ENCODE data around the gene KMT2A.

Gene KMT2A

GRCh38 chr11:118532091-118532490 is 95.8 kb downstream of the KMT2A start:
- H3K9me3 Mint-ChIP-seq, result no peaks in the 10 kb centered on the region
- peaks cover 37% of the 10 kb centered on the region for H3K4me1 Mint-ChIP-seq
- no peaks in the 10 kb centered on the region for H3K27me3 Mint-ChIP-seq
- peak overlapping the region; percentile 90 to 92 for H3K4me3 Mint-ChIP-seq
- DNase-seq (no peak), ATAC-seq (no peak)
- no peak overlapping the region for H3K27ac Mint-ChIP-seq

GRCh38 chr11:118532852-118533768 is 96.8 kb downstream of the KMT2A start:
- no peaks in the 10 kb centered on the region for H3K27me3 Mint-ChIP-seq
- no peak overlapping the region for H3K4me3 Mint-ChIP-seq
- H3K9me3 Mint-ChIP-seq, result no peaks in the 10 kb centered on the region
- H3K27ac Mint-ChIP-seq, result peak overlapping the region in 1 of 2 donors; percentile 88
- no peak for ATAC-seq
- peaks cover 31% of the 10 kb centered on the region for H3K4me1 Mint-ChIP-seq
- no peak for DNase-seq

GRCh38 chr11:118533769-118534729 is 97.8 kb downstream of the KMT2A start:
- no peak overlapping the region for H3K27ac Mint-ChIP-seq
- no peak for DNase-seq
- H3K27me3 Mint-ChIP-seq, result no peaks in the 10 kb centered on the region
- no peaks in the 10 kb centered on the region for H3K9me3 Mint-ChIP-seq
- H3K4me1 Mint-ChIP-seq, result peaks cover 24% of the 10 kb centered on the region
- ATAC-seq, result no peak
- no peak overlapping the region for H3K4me3 Mint-ChIP-seq

DNA sequence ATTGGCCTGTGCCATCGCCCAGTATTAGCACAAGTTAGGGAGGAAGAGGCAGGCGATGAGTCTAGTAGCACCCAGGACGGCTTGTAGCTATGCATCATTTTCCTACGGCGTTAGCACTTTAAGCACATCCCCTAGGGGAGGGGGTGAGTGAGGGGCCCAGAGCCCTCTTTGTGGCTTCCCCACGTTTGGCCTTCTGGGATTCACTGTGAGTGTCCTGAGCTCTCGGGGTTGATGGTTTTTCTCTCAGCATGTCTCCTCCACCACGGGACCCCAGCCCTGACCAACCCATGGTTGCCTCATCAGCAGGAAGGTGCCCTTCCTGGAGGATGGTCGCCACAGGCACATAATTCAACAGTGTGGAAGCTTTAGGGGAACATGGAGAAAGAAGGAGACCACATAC is 99.0 kb downstream of the KMT2A start:
- Mint-ChIP-seq H3K27me3 (no peaks in the 10 kb centered on the region), H3K4me1 (peaks cover 13% of the 10 kb centered on the region), H3K9me3 (no peaks in the 10 kb centered on the region), H3K27ac (no peak overlapping the region), H3K4me3 (no peak overlapping the region)
- ATAC-seq (no peak), DNase-seq (no peak)

DNA sequence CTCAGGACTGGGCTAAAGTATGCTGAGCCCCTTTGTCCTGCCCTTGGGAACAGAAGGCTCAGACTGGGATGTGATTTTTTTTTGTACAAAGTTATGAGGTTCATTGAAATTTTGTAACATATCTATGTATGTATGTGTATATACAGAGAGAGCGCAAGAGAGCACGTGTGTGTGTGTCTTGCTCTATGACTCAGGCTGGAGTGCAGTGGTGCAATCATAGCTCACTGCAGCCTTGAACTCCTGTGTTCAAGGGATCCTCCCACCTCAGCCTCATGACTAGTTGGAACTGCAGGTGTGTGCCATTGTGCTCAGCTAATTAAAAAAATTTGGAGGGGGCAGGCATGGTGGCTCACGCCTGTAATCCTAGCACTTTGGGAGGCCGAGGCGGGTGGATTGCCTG is 100.4 kb downstream of the KMT2A start:
- DNase-seq, result no peak
- no peak for ATAC-seq
- H3K27ac Mint-ChIP-seq, result no peak overlapping the region
- H3K27me3 Mint-ChIP-seq, result no peaks in the 10 kb centered on the region
- H3K4me3 Mint-ChIP-seq, result no peak overlapping the region
- no peaks in the 10 kb centered on the region for H3K9me3 Mint-ChIP-seq
- peaks cover 7% of the 10 kb centered on the region for H3K4me1 Mint-ChIP-seq

- Mint-ChIP-seq H3K27me3 (no peaks in the 10 kb centered on the region), H3K27ac (peak overlapping the region in 1 of 2 donors; percentile 34), H3K4me1 (no peaks in the 10 kb centered on the region), H3K4me3 (no peak overlapping the region), H3K9me3 (no peaks in the 10 kb centered on the region)
- no peak for ATAC-seq
- no peak for DNase-seq
These were observed 101.2 kb downstream of the KMT2A start for GRCh38 chr11:118537409-118537980.

GRCh38 chr11:118544010-118544646 is 107.8 kb downstream of the KMT2A start:
- no peak overlapping the region for H3K4me3 Mint-ChIP-seq
- ATAC-seq, result no peak
- H3K27ac Mint-ChIP-seq, result peak overlapping the region in 1 of 2 donors; percentile 67
- H3K4me1 Mint-ChIP-seq, result no peaks in the 10 kb centered on the region
- H3K9me3 Mint-ChIP-seq, result no peaks in the 10 kb centered on the region
- no peak for DNase-seq
- no peaks in the 10 kb centered on the region for H3K27me3 Mint-ChIP-seq

DNA sequence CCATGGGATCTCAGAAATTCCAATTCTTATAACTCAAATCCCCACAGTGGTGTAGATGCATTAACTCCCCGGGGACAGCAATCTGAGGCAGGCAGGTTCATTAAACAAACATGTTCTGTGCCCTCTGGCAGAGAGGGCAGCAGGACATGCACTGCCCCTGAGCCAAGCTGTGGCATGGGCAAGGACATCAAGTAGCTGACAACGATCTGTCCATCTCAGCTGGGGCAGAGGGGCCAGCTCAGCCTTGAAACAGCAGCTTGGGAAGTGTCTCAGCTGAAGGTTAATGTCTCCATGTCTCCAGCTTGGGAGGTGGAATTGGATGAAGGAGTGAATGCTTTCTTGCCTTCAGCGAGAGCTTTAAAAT is 108.3 kb downstream of the KMT2A start:
- Mint-ChIP-seq H3K4me1 (no peaks in the 10 kb centered on the region), H3K4me3 (no peak overlapping the region), H3K9me3 (no peaks in the 10 kb centered on the region), H3K27ac (no peak overlapping the region), H3K27me3 (no peaks in the 10 kb centered on the region)
- no peak for ATAC-seq
- no peak for DNase-seq

- H3K27ac Mint-ChIP-seq, result peak overlapping the region in 1 of 2 donors; percentile 53
- ATAC-seq, result no peak
- no peak overlapping the region for H3K4me3 Mint-ChIP-seq
- no peak for DNase-seq
- H3K4me1 Mint-ChIP-seq, result no peaks in the 10 kb centered on the region
- H3K9me3 Mint-ChIP-seq, result no peaks in the 10 kb centered on the region
- no peaks in the 10 kb centered on the region for H3K27me3 Mint-ChIP-seq
These were observed 109.2 kb downstream of the KMT2A start for GRCh38 chr11:118545533-118545932.

DNA sequence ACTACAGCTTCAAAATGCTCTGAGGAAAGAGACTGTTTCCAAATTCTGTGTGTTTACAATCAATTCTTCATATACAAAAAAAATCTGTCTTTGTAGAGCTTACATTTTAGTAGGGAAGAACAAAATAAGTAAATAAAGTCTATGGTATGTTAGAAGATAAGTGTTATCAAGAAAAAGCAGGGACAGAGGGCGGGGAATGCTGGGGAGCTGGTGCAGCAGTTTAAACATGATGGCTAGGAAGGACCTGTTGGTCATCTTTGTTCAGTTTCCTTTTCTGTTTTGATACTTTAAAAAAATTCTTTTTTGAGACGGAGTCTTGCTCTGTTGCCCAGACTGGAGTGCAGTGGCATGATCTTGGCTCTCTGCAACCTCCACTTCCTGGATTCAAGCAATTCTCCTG is 110.8 kb downstream of the KMT2A start:
- Mint-ChIP-seq H3K27me3 (no peaks in the 10 kb centered on the region), H3K27ac (peak overlapping the region in 1 of 2 donors; percentile 72), H3K4me3 (no peak overlapping the region), H3K9me3 (no peaks in the 10 kb centered on the region), H3K4me1 (no peaks in the 10 kb centered on the region)
- ATAC-seq, result no peak
- DNase-seq, result no peak

- H3K9me3 Mint-ChIP-seq, result no peaks in the 10 kb centered on the region
- no peak for ATAC-seq
- no peaks in the 10 kb centered on the region for H3K27me3 Mint-ChIP-seq
- no peak overlapping the region for H3K27ac Mint-ChIP-seq
- no peak for DNase-seq
- H3K4me3 Mint-ChIP-seq, result no peak overlapping the region
- no peaks in the 10 kb centered on the region for H3K4me1 Mint-ChIP-seq
These were observed 116.0 kb downstream of the KMT2A start for GRCh38 chr11:118552341-118552740.

GRCh38 chr11:118560806-118561205 is 124.5 kb downstream of the KMT2A start:
- Mint-ChIP-seq H3K4me3 (no peak overlapping the region), H3K27me3 (no peaks in the 10 kb centered on the region)

DNA sequence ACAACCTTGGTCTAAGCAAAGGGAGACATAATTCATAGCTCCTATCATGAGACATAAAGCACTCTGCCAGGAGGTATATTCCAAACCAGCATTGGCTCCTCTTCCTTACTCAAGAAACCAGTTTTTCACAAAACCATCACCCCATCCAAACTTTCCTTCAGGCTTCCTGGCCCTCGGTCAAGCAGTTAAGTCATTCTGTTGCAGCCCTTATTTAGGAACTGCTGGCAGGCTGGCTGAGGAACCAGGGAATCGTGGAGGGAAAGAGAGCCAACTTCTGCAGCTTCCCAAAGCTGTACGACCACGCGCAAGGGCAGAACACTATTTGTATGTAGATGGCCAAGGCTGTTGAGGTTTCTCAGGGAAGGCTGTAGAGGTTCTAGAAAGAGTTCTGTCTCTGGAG is 128.8 kb downstream of the KMT2A start:
- peak overlapping the region; percentile 6 to 85 for H3K27ac Mint-ChIP-seq
- peaks cover 37% of the 10 kb centered on the region for H3K4me1 Mint-ChIP-seq
- H3K9me3 Mint-ChIP-seq, result no peaks in the 10 kb centered on the region

More at GRCh38 chr11:118560806-118561205, 124.5 kb downstream of the KMT2A start:
- H3K27ac Mint-ChIP-seq, result no peak overlapping the region
- ATAC-seq (no peak), DNase-seq (no peak)
- peaks cover 29% of the 10 kb centered on the region for H3K4me1 Mint-ChIP-seq
- H3K9me3 Mint-ChIP-seq, result no peaks in the 10 kb centered on the region

GRCh38 chr11:118569670-118570069 is 133.4 kb downstream of the KMT2A start:
- Mint-ChIP-seq H3K4me3 (no peak overlapping the region), H3K9me3 (no peaks in the 10 kb centered on the region), H3K27ac (no peak overlapping the region), H3K4me1 (peaks cover 50% of the 10 kb centered on the region), H3K27me3 (no peaks in the 10 kb centered on the region)
- no peak for ATAC-seq
- no peak for DNase-seq

More for the DNA sequence above, 128.8 kb downstream of the KMT2A start:
- peak overlapping the region; percentile 76 to 93 for H3K4me3 Mint-ChIP-seq
- ATAC-seq, result no peak
- no peak for DNase-seq
- H3K27me3 Mint-ChIP-seq, result no peaks in the 10 kb centered on the region

GRCh38 chr11:118570787-118571186 is 134.5 kb downstream of the KMT2A start:
- Mint-ChIP-seq H3K4me1 (peaks cover 51% of the 10 kb centered on the region), H3K4me3 (no peak overlapping the region), H3K27me3 (no peaks in the 10 kb centered on the region), H3K27ac (no peak overlapping the region), H3K9me3 (no peaks in the 10 kb centered on the region)
- DNase-seq (no peak), ATAC-seq (no peak)

All from stimulated activated naive CD8-positive, alpha-beta T cell treated with anti-CD3 and anti-CD28 coated beads, Interleukin-15, amount 100 ng/mL, for 72 hours (primary cell).